Measurements from ENCODE around the gene CACNA1H.
"Not testable (repeated sequence)": the region's sequence is repeated elsewhere in the genome, so short reads cannot be mapped to it uniquely, and the experiment has no call there.

Gene CACNA1H

DNA sequence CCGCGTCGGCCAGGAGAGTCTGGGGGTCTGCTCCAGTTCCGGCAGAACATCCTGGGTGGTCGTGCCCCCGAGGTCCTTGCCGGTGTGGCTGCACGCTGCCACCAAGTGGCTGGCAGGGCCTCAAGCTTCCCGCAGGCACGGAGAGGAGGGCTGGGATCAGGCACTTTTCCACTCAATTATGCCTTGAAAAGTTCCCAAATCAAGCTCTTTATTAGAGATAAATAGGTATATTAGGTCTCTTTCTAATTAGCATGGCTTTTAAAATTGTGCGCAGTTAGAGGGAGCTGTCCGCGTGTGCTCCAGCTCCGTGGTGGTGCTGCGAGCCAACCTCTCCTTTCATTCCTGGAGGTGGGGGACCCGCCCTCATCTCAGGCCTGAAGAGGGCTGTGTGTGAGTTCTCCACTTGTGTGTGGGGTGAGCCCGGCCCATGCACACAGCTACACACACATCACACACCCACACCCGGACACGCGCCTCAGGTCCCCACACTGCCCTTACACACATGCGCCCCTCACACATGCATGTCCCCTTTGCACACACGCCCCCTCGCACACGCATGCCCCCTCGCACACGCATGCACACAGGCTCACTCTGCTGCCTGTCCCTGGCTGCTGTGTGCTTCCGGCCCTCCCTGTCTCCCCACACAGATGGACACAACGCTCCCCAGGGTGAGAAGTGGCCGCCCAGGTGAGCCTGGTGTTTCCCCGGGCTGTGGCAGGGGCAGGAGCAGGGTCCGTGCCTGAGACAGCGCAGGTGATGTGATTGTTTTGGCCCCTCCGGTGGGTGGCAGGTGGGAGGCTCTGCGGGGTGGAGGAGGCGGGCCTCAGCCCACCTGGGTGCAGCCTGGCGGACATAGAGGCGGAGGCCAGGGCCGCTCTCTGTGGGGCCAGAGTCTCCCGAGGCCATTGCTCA, 28.8 kb downstream of the CACNA1H start:
- no peaks in the 10 kb centered on the region for H3K36me3 Mint-ChIP-seq
- no peak overlapping the region for H3K27ac Mint-ChIP-seq
- no peaks in the 10 kb centered on the region for H3K9me3 Mint-ChIP-seq
- DNase-seq (ENCODE audit: low spot score in 2 of 2) (no peak), ATAC-seq (no peak)
- no peak overlapping the region for H3K4me3 Mint-ChIP-seq
- H3K4me1 Mint-ChIP-seq: no peaks in the 10 kb centered on the region

GRCh38 chr16:1182316-1182671, 29.4 kb downstream of the CACNA1H start:
- Mint-ChIP-seq H3K4me1 (no peaks in the 10 kb centered on the region), H3K36me3 (no peaks in the 10 kb centered on the region), H3K9me3 (no peaks in the 10 kb centered on the region), H3K4me3 (no peak overlapping the region), H3K27ac (no peak overlapping the region)
- no peak for DNase-seq (ENCODE audit: low spot score in 2 of 2)
- no peak for ATAC-seq

DNA sequence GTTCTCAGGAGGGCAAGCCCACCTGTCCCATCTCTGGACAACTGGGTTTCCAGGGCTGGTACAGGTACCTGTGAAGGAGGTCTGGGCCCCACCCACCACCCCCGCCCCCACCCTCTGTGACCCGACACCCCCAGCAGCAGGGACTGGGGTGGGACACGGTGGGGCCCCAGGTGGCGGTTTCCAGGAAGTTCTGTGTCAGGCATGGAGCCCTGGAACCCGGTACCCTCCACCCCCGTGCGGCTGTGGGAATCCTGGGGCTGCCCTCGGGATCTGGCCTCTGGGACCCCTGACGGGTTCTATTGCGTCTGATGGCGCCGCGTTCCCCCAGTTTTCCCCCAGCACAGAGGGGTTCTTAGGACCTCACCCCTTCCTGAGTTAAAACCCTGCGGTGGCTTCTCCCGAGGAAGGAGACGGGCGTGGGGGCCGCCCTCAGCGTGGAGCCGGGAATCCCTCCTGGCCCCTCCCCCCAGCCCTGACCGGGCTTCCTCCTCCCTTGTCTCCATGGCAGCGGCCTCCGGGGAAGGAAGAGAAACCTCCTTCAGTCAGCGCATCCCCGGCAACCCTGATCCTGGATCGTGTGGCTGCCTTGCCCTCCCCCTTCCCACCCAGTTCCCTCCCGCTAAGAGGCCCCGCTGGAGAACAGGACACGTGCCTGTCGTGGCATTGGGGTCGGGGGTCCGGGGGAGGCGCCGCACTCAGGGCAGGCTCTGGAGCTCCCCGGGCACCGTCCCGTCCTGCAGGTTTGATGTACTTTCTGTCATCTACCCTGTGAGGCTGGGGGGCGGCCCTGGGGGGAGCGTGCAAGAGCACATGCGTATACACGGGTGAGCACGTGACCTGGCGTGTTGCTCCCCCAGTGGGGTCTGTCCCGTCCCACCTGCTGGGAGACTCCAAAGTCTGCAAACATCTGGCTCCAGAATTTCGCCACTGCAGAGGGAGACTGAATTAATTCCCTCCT, 30.3 kb downstream of the CACNA1H start:
- H3K27ac Mint-ChIP-seq: no peak overlapping the region
- no peak for DNase-seq (ENCODE audit: low spot score in 2 of 2)
- H3K4me1 Mint-ChIP-seq: no peaks in the 10 kb centered on the region
- no peaks in the 10 kb centered on the region for H3K36me3 Mint-ChIP-seq
- ATAC-seq: no peak
- no peak overlapping the region for H3K4me3 Mint-ChIP-seq
- H3K9me3 Mint-ChIP-seq: no peaks in the 10 kb centered on the region

- ATAC-seq: no peak
- Mint-ChIP-seq H3K27ac (no peak overlapping the region), H3K4me1 (no peaks in the 10 kb centered on the region), H3K4me3 (no peak overlapping the region), H3K9me3 (no peaks in the 10 kb centered on the region), H3K36me3 (no peaks in the 10 kb centered on the region)
- no peak for DNase-seq (ENCODE audit: low spot score in 2 of 2)
Measured at GRCh38 chr16:1184156-1184868, 31.4 kb downstream of the CACNA1H start.

DNA sequence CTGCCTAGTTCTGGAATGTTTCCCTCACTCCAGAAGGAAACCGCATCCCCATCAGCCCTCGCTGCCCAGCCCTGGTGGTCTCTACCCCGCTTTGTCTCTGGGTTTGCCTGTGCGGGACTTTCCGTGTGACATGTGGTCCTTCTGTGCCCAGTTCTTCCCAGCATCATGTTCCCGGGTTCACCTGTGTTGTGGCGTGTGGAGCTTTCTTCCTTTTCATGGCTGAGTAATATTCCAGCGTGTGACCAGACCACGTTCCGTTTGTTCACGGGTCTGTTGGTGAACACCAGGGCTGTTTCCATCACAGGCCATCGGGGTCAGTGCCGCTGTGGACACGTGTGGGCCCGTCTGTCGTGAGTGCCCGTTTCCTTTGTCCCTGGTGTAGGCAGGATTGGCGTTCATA, 32.1 kb downstream of the CACNA1H start:
- Mint-ChIP-seq H3K4me1 (no peaks in the 10 kb centered on the region), H3K27ac (no peak overlapping the region), H3K36me3 (no peaks in the 10 kb centered on the region), H3K9me3 (no peaks in the 10 kb centered on the region), H3K4me3 (no peak overlapping the region)
- no peak for ATAC-seq
- no peak for DNase-seq (ENCODE audit: low spot score in 2 of 2)

DNA sequence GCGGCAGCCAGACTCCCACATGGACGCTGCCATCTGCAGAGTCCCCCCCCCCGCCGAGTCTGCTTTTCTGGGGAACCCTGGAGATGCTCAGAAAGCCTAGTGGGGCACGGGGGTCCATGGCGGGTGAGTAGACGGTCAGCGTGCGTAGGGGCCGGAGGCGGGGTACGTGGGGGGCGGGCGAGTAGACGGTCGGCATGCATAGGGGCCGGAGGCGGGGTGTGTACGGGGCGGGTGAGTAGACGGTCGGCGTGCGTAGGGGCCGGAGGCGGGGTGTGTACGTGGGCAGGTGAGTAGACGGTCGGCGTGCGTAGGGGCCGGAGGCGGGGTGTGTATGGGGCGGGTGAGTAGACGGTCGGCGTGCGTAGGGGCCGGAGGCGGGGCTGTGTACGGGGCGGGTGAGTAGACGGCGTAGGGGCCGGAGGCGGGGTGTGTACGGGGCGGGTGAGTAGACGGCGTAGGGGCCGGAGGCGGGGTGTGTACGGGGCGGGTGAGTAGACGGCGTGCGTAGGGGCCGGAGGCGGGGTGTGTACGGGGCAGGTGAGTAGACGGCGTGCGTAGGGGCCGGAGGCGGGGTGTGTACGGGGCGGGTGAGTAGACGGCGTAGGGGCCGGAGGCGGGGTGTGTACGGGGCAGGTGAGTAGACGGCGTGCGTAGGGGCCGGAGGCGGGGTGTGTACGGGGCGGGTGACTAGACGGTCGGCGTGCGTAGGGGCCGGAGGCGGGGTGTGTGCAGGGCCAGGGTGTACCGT, 32.7 kb downstream of the CACNA1H start:
- not testable (repeated sequence) for DNase-seq (ENCODE audit: low spot score in 2 of 2); H3K36me3 Mint-ChIP-seq; H3K4me1 Mint-ChIP-seq; ATAC-seq; H3K4me3 Mint-ChIP-seq; H3K27ac Mint-ChIP-seq; H3K9me3 Mint-ChIP-seq

GRCh38 chr16:1188432-1189189, 35.7 kb downstream of the CACNA1H start:
- Mint-ChIP-seq H3K4me3 (no peak overlapping the region), H3K9me3 (no peaks in the 10 kb centered on the region), H3K4me1 (no peaks in the 10 kb centered on the region), H3K36me3 (no peaks in the 10 kb centered on the region), H3K27ac (no peak overlapping the region)
- ATAC-seq (peak; percentile 62), DNase-seq (ENCODE audit: low spot score in 2 of 2) (peak; percentile 37 to 63)

DNA sequence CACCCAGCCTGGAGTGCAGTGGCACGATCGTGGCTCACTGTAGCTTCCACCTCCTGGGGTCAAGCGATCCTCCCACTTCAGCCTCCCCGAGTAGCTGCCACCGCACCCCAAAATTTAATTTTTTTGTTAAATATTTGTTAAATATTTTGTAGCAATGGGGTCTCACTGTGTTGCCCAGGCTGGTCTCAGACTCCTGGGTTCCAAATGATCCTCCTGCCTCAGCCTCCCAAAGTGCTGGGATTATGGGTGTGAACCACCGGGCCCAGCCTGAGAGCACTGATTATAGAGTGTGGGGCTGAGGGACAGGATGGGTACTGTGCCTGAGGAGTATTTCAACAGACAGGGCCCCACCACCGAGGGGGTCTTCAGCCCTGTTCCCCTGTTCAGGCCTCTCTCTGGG, 36.5 kb downstream of the CACNA1H start:
- Mint-ChIP-seq H3K4me1 (no peaks in the 10 kb centered on the region), H3K9me3 (no peaks in the 10 kb centered on the region), H3K36me3 (no peaks in the 10 kb centered on the region), H3K27ac (no peak overlapping the region), H3K4me3 (no peak overlapping the region)
- DNase-seq (ENCODE audit: low spot score in 2 of 2) (no peak), ATAC-seq (no peak)

GRCh38 chr16:1190789-1191188, 37.9 kb downstream of the CACNA1H start:
- H3K4me1 Mint-ChIP-seq; H3K27ac Mint-ChIP-seq; ATAC-seq; H3K36me3 Mint-ChIP-seq; H3K4me3 Mint-ChIP-seq; H3K9me3 Mint-ChIP-seq; DNase-seq (ENCODE audit: low spot score in 2 of 2): not testable (repeated sequence)

- no peaks in the 10 kb centered on the region for H3K9me3 Mint-ChIP-seq
- no peak for ATAC-seq
- H3K4me1 Mint-ChIP-seq: no peaks in the 10 kb centered on the region
- no peaks in the 10 kb centered on the region for H3K36me3 Mint-ChIP-seq
- no peak for DNase-seq (ENCODE audit: low spot score in 2 of 2)
- no peak overlapping the region for H3K27ac Mint-ChIP-seq
- no peak overlapping the region for H3K4me3 Mint-ChIP-seq
Measured at GRCh38 chr16:1192384-1193073, 39.6 kb downstream of the CACNA1H start.

DNA sequence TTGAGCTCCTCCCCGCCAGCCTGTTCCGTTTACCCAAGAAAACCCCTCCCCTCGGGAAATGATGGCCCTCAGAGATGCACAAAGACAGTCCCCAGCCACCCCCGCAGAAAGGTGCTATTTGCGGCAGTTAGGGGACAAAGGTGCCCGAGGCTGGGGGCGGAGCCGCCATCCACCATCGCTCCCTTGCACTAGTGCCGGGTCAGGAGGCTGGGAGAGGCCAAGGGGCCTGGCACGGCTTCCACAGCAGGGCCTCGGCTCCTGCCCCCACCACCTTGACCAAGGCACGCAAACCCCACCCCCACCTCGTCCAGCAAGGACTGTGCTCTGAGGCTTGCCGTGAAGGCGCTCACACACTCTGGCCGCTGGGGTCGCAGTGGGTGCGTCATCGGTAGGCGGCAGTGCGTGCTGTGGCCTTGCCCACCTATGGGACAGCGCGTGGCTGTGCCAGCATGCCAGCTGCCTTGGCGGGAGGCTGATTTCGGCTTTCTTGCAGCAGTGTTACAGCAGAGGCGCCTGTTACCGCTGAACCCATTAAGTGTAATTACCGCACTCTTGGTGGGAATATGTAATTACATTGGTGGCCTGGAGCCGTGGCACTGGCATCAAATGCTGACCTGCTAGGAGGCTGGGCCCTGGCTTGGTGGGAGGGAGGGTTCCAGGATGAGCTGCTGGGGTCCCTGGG, 40.4 kb downstream of the CACNA1H start:
- ATAC-seq (no peak), DNase-seq (ENCODE audit: low spot score in 2 of 2) (no peak)
- H3K27ac Mint-ChIP-seq: no peak overlapping the region
- no peaks in the 10 kb centered on the region for H3K9me3 Mint-ChIP-seq
- no peaks in the 10 kb centered on the region for H3K36me3 Mint-ChIP-seq
- H3K4me1 Mint-ChIP-seq: no peaks in the 10 kb centered on the region
- H3K4me3 Mint-ChIP-seq: no peak overlapping the region

GRCh38 chr16:1193825-1194581, 41.1 kb downstream of the CACNA1H start:
- Mint-ChIP-seq H3K4me1 (no peaks in the 10 kb centered on the region), H3K27ac (no peak overlapping the region), H3K36me3 (no peaks in the 10 kb centered on the region), H3K9me3 (no peaks in the 10 kb centered on the region), H3K4me3 (no peak overlapping the region)
- no peak for ATAC-seq
- no peak for DNase-seq (ENCODE audit: low spot score in 2 of 2)
